Loucy (cell line): ENCODE data around the gene ATXN7L1.

Source experiments
- H2AFZ ChIP-seq: fragments of 200-600 bp; sonication (generic); 2 replicates; pipeline ENCODE4 v1.6.0; 2016; ENCODE audit warnings: antibody characterized with exemption, mild to moderate bottlenecking, low read length, moderate library complexity
- H3F3A ChIP-seq: fragments of 200-600 bp; 2 replicates; pipeline ENCODE4 v1.6.0; 2016; ENCODE audit warnings: antibody characterized with exemption, low read depth, mild to moderate bottlenecking
- H3K27me3 ChIP-seq: fragments of 200-600 bp; sonication (generic); 2 replicates; pipeline ENCODE4 v1.6.1; 2014; ENCODE audit warnings: low read length, mild to moderate bottlenecking; ENCODE audit not compliant: insufficient read depth, poor library complexity, severe bottlenecking
- H3K36me3 ChIP-seq: fragments of 200-600 bp; sonication (generic); 2 replicates; pipeline ENCODE4 v1.6.1; 2016; ENCODE audit warnings: low read length; ENCODE audit not compliant: insufficient read depth
- H3K4me1 ChIP-seq: fragments of 200-600 bp; sonication (generic); 2 replicates; pipeline ENCODE4 v1.5.1; 2014; ENCODE audit warnings: low read length, mild to moderate bottlenecking; ENCODE audit not compliant: insufficient read depth, poor library complexity, severe bottlenecking
- H3K4me2 ChIP-seq: fragments of 200-600 bp; sonication (generic); 2 replicates; pipeline ENCODE4 v1.6.0; 2014; ENCODE audit warnings: antibody characterized with exemption, low read length, low read depth, mild to moderate bottlenecking; ENCODE audit not compliant: poor library complexity, severe bottlenecking
- H3K4me3 ChIP-seq: fragments of 200-600 bp; sonication (generic); 2 replicates; pipeline ENCODE4 v1.5.1; 2014; ENCODE audit warnings: low read length, mild to moderate bottlenecking, mixed read lengths; ENCODE audit not compliant: poor library complexity, severe bottlenecking
- H3K79me2 ChIP-seq: fragments of 200-600 bp; sonication (generic); 2 replicates; pipeline ENCODE4 v1.6.1; 2014; ENCODE audit warnings: low read length; ENCODE audit not compliant: insufficient read depth
- H3K9ac ChIP-seq: fragments of 200-600 bp; sonication (generic); 2 replicates; pipeline ENCODE4 v1.6.0; 2014; ENCODE audit warnings: mild to moderate bottlenecking, low read depth, low read length, moderate library complexity; ENCODE audit not compliant: poor library complexity, severe bottlenecking
- H3K9me2 ChIP-seq: fragments of 200-600 bp; sonication (generic); replicated peaks from 2 replicates; pipeline ENCODE4 v1.6.1; 2016; ENCODE audit warnings: low read depth, low read length, mixed read lengths
- H3K9me3 ChIP-seq: fragments of 200-600 bp; sonication (generic); 2 replicates; pipeline ENCODE4 v1.6.1; 2014; ENCODE audit warnings: mild to moderate bottlenecking, antibody characterized with exemption, low read length, low read depth; ENCODE audit not compliant: insufficient read depth
- H4K20me1 ChIP-seq: fragments of 200-600 bp; sonication (generic); 2 replicates; pipeline ENCODE4 v1.6.0; 2014; ENCODE audit warnings: antibody characterized with exemption, low read length, mild to moderate bottlenecking; ENCODE audit not compliant: insufficient read depth, poor library complexity, severe bottlenecking
- CTCF ChIP-seq: fragments of 200-600 bp; sonication (generic); conservative IDR thresholded peaks from 2 replicates; pipeline ENCODE4 v1.5.1; 2014; ENCODE audit warnings: mild to moderate bottlenecking, antibody characterized with exemption, low read length
- EZH2phosphoT487 ChIP-seq: fragments of 200-600 bp; IDR thresholded peaks from 2 replicates; pipeline ENCODE4 v1.6.1; 2018; ENCODE audit warnings: antibody characterized with exemption, mild to moderate bottlenecking, moderate library complexity, borderline replicate concordance

The ATXN7L1 gene

DNA sequence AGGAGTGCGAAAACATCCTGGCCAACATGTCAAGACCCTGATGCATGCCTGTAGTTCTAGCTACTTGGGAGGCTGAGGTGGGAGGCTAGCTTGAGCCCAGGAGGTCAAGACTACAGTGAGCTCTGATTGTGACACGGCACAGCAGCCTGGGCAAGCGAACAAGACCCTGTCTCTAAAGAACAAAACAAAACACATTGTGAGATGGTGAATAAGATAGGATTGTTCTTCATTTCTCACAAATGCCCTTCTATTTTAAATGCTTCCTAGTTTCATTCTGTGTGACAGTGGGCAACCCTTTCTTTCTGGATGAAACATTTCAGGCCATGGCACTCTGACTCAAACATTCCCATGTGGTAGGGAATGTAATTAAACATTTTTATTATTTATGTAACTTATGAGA, 308.6 kb downstream of the ATXN7L1 start:
- Histone ChIP-seq H3F3A (no peaks in the 10 kb centered on the region), H2AFZ (no peak overlapping the region), H3K9me3 (no peaks in the 10 kb centered on the region), H3K79me2 (no peaks in the 10 kb centered on the region), H3K36me3 (peaks cover 56% of the 10 kb centered on the region), H3K4me1 (no peaks in the 10 kb centered on the region), H3K27me3 (no peaks in the 10 kb centered on the region), H3K4me3 (no peak overlapping the region), H3K9ac (no peak overlapping the region), H3K9me2 (no peaks in the 10 kb centered on the region), H3K4me2 (no peak overlapping the region), H4K20me1 (no peaks in the 10 kb centered on the region)
- TF ChIP-seq EZH2phosphoT487 (no peak), CTCF (no peak)

DNA sequence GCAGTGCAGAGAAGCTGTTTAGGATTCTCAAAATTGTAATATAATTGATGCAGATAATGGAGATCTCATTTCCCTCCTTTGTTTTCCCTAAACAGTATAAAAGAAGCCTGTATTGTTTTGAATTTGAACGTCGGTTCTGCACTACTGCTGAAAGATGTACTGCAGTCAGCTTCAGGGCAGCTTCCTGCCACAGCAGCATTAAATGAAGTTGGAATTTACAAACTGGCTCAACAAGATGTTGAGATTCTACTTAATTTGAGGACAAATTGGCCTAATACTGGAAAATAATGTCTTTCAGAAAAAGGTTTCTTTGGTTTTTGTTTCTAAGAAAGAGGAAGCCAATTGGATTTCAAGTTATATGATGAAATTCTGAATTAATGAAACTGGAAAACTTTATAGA, 309.4 kb downstream of the ATXN7L1 start:
- Histone ChIP-seq H3F3A (no peaks in the 10 kb centered on the region), H2AFZ (no peak overlapping the region), H3K9me2 (no peaks in the 10 kb centered on the region), H3K9ac (no peak overlapping the region), H3K36me3 (peaks cover 61% of the 10 kb centered on the region), H3K4me1 (no peaks in the 10 kb centered on the region), H3K4me3 (no peak overlapping the region), H3K79me2 (no peaks in the 10 kb centered on the region), H3K27me3 (no peaks in the 10 kb centered on the region), H4K20me1 (no peaks in the 10 kb centered on the region), H3K9me3 (no peaks in the 10 kb centered on the region), H3K4me2 (no peak overlapping the region)
- TF ChIP-seq EZH2phosphoT487 = no peak
- no peak for TF ChIP-seq CTCF

- Histone ChIP-seq H3F3A (no peaks in the 10 kb centered on the region), H3K4me1 (no peaks in the 10 kb centered on the region), H3K4me3 (no peak overlapping the region), H3K9me3 (no peaks in the 10 kb centered on the region), H3K9ac (no peak overlapping the region), H2AFZ (no peak overlapping the region), H4K20me1 (no peaks in the 10 kb centered on the region), H3K27me3 (no peaks in the 10 kb centered on the region), H3K79me2 (no peaks in the 10 kb centered on the region), H3K36me3 (peaks cover 63% of the 10 kb centered on the region), H3K4me2 (no peak overlapping the region), H3K9me2 (no peaks in the 10 kb centered on the region)
- TF ChIP-seq EZH2phosphoT487 (no peak), CTCF (no peak)
Measured at GRCh38 chr7:105565190-105565589, 311.2 kb downstream of the ATXN7L1 start.
